K562 (cell line): ENCODE measurements around the gene DHRS11. TPM values are rescaled to one million over a fixed set of nuclear protein-coding genes. Genes with fewer than 3 reads are reported as not detected.

ENCODE experiments used
- BRF1 ChIP-seq: IDR thresholded peaks from 3 replicates; pipeline ENCODE4 v1.6.1; 2011; ENCODE audit warnings: borderline replicate concordance, mild to moderate bottlenecking; ENCODE audit not compliant: insufficient read length; ENCODE audit errors: extremely low read depth
- DPF2 ChIP-seq: fragments of 450-650 bp; IDR thresholded peaks from 2 replicates; pipeline ENCODE4 v1.6.1; 2016
- ESRRA ChIP-seq: fragments of 450-650 bp; IDR thresholded peaks from 2 replicates; pipeline ENCODE4 v1.6.1; 2014; ENCODE audit warnings: low read depth, mild to moderate bottlenecking, moderate library complexity, borderline replicate concordance
- HMGN3 ChIP-seq: IDR thresholded peaks from 2 replicates; pipeline ENCODE4 v1.6.1; 2011; ENCODE audit warnings: borderline replicate concordance, low read depth, mild to moderate bottlenecking, mixed read lengths, low read length; ENCODE audit not compliant: insufficient read length; ENCODE audit errors: extremely low read depth
- JUND ChIP-seq, 2 experiments: IDR thresholded peaks; 2 replicates in 1 of 2; 3 replicates in 1 of 2; pipeline ENCODE4 v1.6.1; 2011; ENCODE audit warnings: borderline replicate concordance in 2 of 2, low read depth in 2 of 2, low read length in 2 of 2, improper control_type of control experiment in 1 of 2, missing biosample characterization in 1 of 2, missing genetic modification characterization in 1 of 2, missing genetic modification reagents in 1 of 2
- KDM5B ChIP-seq: fragments of 200-600 bp; sonication (generic); IDR thresholded peaks from 2 replicates; pipeline ENCODE4 v1.6.1; 2012; ENCODE audit warnings: low read depth, mild to moderate bottlenecking, moderate library complexity, low read length, control low read depth, inconsistent platforms; ENCODE audit not compliant: insufficient replicate concordance
- MAFK ChIP-seq: IDR thresholded peaks from 2 replicates; pipeline ENCODE4 v1.6.1; 2011; ENCODE audit warnings: low read length, improper control_type of control experiment
- MNT ChIP-seq, 2 experiments: fragments of 450-650 bp; conservative IDR thresholded peaks; 2 replicates each; pipeline ENCODE4 v1.6.1; 2017; ENCODE audit warnings: mild to moderate bottlenecking in 2 of 2, moderate library complexity in 2 of 2
- MYBL2 ChIP-seq, 2 experiments: fragments of 450-650 bp in 1 of 2; sonication (generic) in 1 of 2; formaldehyde crosslinking in 1 of 2; IDR thresholded peaks; 2 replicates each; pipeline versions ENCODE4 v1.6.1 to v1.8.1; 2017 to 2022; ENCODE audit warnings: borderline replicate concordance in 1 of 2, inconsistent platforms in 1 of 2, low read depth in 1 of 2, mild to moderate bottlenecking in 1 of 2, missing genetic modification reagents in 1 of 2, moderate library complexity in 1 of 2
- PCBP1 ChIP-seq: fragments of 200-400 bp; formaldehyde crosslinking; IDR thresholded peaks from 2 replicates; pipeline ENCODE4 v1.6.1; 2018; ENCODE audit warnings: mild to moderate bottlenecking, low read depth, low read length; ENCODE audit not compliant: poor library complexity, severe bottlenecking
- PKNOX1 ChIP-seq: fragments of 450-650 bp; IDR thresholded peaks from 2 replicates; pipeline ENCODE4 v1.6.1; 2016
- POLR3G ChIP-seq: IDR thresholded peaks from 2 replicates; pipeline ENCODE4 v1.6.1; 2011; ENCODE audit not compliant: insufficient read length, insufficient replicate concordance; ENCODE audit errors: extremely low read depth
- TGIF2 ChIP-seq: sonication (generic); formaldehyde crosslinking; IDR thresholded peaks from 2 replicates; pipeline ENCODE4 v1.8.1; 2022; ENCODE audit warnings: mild to moderate bottlenecking, missing genetic modification reagents, moderate library complexity
- ZFP1 ChIP-seq: fragments of 450-650 bp; formaldehyde crosslinking; IDR thresholded peaks from 2 replicates; pipeline ENCODE4 v1.4.0; 2020; ENCODE audit warnings: mild to moderate bottlenecking, mixed read lengths
- ZNF175 ChIP-seq: fragments of 200-800 bp; sonication (Bioruptor generic); IDR thresholded peaks from 2 replicates; pipeline ENCODE4 v1.6.1; 2016; ENCODE audit warnings: low read depth, mild to moderate bottlenecking, missing genetic modification characterization, missing compliant biosample characterization
- ZNF24 ChIP-seq: fragments of 450-650 bp; IDR thresholded peaks from 2 replicates; pipeline ENCODE4 v1.6.1; 2016
- polyA plus RNA-seq, 8 experiments: library from polyadenylated mRNA; depleted of rRNA in 4 of 8; stranded (reverse) in 5 of 8; unstranded in 3 of 8; fragments of >200 nt; fragmentation: Nextera tagmentation in 2 of 8; fragmentation: Illumina TruSeq in 1 of 8; extraction: Ambion mirVana in 2 of 8; extraction: Trizol in 1 of 8; gene quantifications; 2 replicates each; pipeline versions ENCODE4 v1.2.1 to v1.2.3, GENCODE V29; 2011 to 2014; ENCODE audit warnings: inconsistent platforms in 1 of 8, missing spikeins in 1 of 8
- total RNA-seq, 7 experiments: library from RNA; depleted of rRNA in 6 of 7; stranded (reverse); fragments of >200 nt in 6 of 7; fragmentation: Illumina TruSeq in 2 of 7; extraction: Trizol in 2 of 7; gene quantifications; 2 replicates each; pipeline versions ENCODE4 v1.2.1 to v1.2.3, GENCODE V29; 2011 to 2021; ENCODE audit warnings: low replicate concordance in 1 of 7
- TF ChIP-seq, protein P1 (sequence below): sonication (generic); formaldehyde crosslinking; IDR thresholded peaks from 2 replicates; pipeline ENCODE4 v1.8.1; 2023; ENCODE audit warnings: missing genetic modification reagents, mild to moderate bottlenecking, borderline replicate concordance

DHRS11 gene
- total and polyA plus RNA-seq, 9 of the 15 experiments (the other 6 are each of a cell fraction or from before 2014, with no cell fraction given) = 15.2 to 123 (median 59.8) TPM

DNA sequence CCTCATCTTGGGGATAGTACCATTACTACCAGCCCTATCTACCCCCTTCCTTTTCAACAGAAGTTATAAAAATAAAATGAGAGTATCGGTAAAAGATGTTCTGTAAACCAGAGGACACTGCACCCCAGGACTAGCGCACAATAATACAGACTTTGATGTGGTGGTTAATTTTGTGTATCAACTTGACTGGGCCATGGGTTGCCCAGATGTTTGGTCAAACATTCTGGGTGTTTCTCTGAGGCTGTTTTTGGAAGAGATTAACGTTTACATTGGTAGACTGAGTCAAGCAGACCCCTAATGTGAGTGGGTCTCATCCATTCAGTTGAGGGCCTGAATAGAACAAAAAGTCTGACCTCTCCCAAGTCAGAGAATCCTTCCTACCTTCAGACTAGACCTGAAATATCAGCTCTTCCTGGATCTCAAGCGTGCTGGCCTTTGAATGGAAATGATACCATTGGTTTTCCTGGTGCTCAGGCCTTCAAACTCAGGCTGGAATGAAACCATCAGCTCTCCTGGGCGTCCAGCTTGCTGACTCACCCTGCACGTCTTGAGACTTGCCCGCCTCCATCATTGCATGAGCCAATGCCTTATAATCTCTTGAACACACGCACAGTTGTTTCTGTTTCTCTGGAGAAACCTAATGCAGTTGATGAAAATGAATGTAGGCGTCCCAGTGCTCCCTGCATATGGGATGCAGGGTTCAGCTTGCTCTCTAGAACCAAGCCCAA lies 19.8 kb downstream of the DHRS11 start (continued):
- TF ChIP-seq MNT (conservative IDR thresholded peaks at IDR 0.05) (0 out of 4 replicates have a peak, but pooled peaks of 1 of the 2 experiments have one; percentile 20), DPF2 (peak; percentile 53; the same call in 1 of the 2 replicates), PCBP1 (no peak), KDM5B (no peak), BRF1 (no peak), PKNOX1 (peak; percentile 28; the same call in 1 of the 2 replicates), POLR3G (no peak), ZFP1 (no peak), JUND (IDR thresholded peaks at IDR 0.05; ENCODE audit: borderline replicate concordance, low read depth, low read length) (peak; percentile 88), JUND (tag; IDR thresholded peaks at IDR 0.05; ENCODE audit: borderline replicate concordance, low read depth, low read length) (peak; percentile 82; the same call in 1 of the 3 replicates), ZNF24 (no peak), MAFK (peak; percentile 79), ESRRA (no peak), MYBL2 (IDR thresholded peaks at IDR 0.05; ENCODE audit: low read depth) (no peak), MYBL2 (CRISPR knock-in tag; IDR thresholded peaks at IDR 0.05; ENCODE audit: borderline replicate concordance) (no peak), ZNF175 (CRISPR knock-in tag) (no peak), TGIF2 (CRISPR knock-in tag) (no peak), HMGN3 (no peak)
- TF ChIP-seq, protein P1, sequence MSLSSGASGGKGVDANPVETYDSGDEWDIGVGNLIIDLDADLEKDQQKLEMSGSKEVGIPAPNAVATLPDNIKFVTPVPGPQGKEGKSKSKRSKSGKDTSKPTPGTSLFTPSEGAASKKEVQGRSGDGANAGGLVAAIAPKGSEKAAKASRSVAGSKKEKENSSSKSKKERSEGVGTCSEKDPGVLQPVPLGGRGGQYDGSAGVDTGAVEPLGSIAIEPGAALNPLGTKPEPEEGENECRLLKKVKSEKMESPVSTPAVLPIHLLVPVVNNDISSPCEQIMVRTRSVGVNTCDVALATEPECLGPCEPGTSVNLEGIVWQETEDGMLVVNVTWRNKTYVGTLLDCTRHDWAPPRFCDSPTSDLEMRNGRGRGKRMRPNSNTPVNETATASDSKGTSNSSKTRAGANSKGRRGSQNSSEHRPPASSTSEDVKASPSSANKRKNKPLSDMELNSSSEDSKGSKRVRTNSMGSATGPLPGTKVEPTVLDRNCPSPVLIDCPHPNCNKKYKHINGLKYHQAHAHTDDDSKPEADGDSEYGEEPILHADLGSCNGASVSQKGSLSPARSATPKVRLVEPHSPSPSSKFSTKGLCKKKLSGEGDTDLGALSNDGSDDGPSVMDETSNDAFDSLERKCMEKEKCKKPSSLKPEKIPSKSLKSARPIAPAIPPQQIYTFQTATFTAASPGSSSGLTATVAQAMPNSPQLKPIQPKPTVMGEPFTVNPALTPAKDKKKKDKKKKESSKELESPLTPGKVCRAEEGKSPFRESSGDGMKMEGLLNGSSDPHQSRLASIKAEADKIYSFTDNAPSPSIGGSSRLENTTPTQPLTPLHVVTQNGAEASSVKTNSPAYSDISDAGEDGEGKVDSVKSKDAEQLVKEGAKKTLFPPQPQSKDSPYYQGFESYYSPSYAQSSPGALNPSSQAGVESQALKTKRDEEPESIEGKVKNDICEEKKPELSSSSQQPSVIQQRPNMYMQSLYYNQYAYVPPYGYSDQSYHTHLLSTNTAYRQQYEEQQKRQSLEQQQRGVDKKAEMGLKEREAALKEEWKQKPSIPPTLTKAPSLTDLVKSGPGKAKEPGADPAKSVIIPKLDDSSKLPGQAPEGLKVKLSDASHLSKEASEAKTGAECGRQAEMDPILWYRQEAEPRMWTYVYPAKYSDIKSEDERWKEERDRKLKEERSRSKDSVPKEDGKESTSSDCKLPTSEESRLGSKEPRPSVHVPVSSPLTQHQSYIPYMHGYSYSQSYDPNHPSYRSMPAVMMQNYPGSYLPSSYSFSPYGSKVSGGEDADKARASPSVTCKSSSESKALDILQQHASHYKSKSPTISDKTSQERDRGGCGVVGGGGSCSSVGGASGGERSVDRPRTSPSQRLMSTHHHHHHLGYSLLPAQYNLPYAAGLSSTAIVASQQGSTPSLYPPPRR (CRISPR knock-in tag) = no peak
